ENCODE results near the gene SH3BP1.
"Not testable (repeated sequence)": the region's sequence is repeated elsewhere in the genome, so short reads cannot be mapped to it uniquely, and the experiment has no call there.

SH3BP1 gene, protein sequence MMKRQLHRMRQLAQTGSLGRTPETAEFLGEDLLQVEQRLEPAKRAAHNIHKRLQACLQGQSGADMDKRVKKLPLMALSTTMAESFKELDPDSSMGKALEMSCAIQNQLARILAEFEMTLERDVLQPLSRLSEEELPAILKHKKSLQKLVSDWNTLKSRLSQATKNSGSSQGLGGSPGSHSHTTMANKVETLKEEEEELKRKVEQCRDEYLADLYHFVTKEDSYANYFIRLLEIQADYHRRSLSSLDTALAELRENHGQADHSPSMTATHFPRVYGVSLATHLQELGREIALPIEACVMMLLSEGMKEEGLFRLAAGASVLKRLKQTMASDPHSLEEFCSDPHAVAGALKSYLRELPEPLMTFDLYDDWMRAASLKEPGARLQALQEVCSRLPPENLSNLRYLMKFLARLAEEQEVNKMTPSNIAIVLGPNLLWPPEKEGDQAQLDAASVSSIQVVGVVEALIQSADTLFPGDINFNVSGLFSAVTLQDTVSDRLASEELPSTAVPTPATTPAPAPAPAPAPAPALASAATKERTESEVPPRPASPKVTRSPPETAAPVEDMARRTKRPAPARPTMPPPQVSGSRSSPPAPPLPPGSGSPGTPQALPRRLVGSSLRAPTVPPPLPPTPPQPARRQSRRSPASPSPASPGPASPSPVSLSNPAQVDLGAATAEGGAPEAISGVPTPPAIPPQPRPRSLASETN

DNA sequence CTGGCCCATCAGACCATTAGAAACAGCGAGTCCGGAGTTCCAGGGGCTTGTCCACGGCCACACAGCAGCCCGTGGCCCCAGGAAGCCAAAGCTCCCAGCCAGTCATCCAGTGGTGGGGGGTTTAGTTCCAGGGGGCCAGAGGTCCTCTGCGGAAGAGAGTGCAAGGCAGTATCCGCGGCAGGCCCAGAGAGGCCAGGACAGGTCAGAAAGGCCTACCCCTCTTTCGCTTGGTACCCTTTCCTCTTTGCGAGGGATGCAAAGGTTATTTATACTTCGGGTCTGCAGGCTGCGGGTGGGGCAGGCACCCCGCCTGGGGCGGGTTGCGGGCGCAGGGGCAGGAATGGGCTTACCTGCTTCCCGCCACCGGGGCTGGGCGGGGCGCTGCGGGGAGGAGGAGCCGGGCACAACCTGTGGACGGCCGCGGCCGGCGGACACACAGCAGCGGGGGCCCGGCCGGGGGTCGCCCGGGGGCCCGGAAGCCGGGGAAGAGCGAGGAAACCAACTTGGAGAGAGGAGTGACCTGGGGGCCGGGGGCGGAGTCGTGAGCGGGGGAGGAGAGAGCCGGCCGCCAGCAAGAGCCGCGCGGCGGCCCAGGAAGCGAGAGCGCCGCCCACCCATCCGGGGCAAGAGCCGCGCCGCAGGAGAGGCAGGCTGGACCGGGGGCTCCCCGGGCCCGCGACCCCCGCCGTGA, at the start of gene SH3BP1:
TSS of gene SH3BP1 (plus strand) at position 600 of the 691 bp plus-strand sequence. CDS start 119 bp downstream, outside the sequence.
- TF ChIP-seq, protein P1, sequence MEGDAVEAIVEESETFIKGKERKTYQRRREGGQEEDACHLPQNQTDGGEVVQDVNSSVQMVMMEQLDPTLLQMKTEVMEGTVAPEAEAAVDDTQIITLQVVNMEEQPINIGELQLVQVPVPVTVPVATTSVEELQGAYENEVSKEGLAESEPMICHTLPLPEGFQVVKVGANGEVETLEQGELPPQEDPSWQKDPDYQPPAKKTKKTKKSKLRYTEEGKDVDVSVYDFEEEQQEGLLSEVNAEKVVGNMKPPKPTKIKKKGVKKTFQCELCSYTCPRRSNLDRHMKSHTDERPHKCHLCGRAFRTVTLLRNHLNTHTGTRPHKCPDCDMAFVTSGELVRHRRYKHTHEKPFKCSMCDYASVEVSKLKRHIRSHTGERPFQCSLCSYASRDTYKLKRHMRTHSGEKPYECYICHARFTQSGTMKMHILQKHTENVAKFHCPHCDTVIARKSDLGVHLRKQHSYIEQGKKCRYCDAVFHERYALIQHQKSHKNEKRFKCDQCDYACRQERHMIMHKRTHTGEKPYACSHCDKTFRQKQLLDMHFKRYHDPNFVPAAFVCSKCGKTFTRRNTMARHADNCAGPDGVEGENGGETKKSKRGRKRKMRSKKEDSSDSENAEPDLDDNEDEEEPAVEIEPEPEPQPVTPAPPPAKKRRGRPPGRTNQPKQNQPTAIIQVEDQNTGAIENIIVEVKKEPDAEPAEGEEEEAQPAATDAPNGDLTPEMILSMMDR (IDR thresholded peaks at IDR 0.05) = no peak
- Histone ChIP-seq H3K9me3 (ENCODE audit: control insufficient read depth, low read length) (no peaks in the 10 kb centered on the region), H3K4me3 (ENCODE audit: low read depth, low read length) (peak within 1 kb of the TSS; percentile 67), H3K79me2 (peaks cover 2% of the 10 kb centered on the region), H3K4me2 (ENCODE audit: low read length) (peak within 1 kb of the TSS; percentile 87), H3K9ac (no peak within 1 kb of the TSS), H3K36me3 (ENCODE audit: control insufficient read depth, insufficient read depth, low read length) (no peaks in the 10 kb centered on the region), H3K27ac (no peak within 1 kb of the TSS), H2AFZ (peak within 1 kb of the TSS; percentile 84), H3K27me3 (ENCODE audit: control insufficient read depth, insufficient read depth, low read length) (no peaks in the 10 kb centered on the region), H3K4me1 (peaks cover 35% of the 10 kb centered on the region)

DNA sequence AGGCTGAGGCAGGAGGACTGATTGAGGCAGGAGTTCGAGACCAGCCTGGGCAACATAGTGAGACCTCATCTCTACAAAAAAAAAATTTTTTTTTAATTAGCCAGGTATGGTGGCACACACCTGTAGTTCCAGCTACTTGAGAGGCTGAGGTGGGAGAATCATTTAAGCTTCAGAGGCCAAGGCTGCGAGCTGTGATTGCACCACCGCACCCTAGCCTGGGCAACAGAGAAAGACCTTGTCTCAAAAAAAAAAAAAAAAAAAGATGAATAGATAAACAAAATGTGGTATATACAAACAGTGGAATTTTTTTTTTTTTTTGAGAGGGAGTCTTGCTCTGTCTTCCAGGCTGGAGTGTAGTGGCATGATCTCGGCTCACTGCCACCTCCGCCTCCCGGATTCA, 48.4 kb upstream of the SH3BP1 start:
- H3K4me2 ChIP-seq (ENCODE audit: low read length); H3K79me2 ChIP-seq; H2AFZ ChIP-seq; H3K27me3 ChIP-seq (ENCODE audit: control insufficient read depth, insufficient read depth, low read length); H3K4me1 ChIP-seq; H3K27ac ChIP-seq; H3K9me3 ChIP-seq (ENCODE audit: control insufficient read depth, low read length); H3K4me3 ChIP-seq (ENCODE audit: low read depth, low read length); H3K36me3 ChIP-seq (ENCODE audit: control insufficient read depth, insufficient read depth, low read length); H3K9ac ChIP-seq: not testable (repeated sequence)

DNA sequence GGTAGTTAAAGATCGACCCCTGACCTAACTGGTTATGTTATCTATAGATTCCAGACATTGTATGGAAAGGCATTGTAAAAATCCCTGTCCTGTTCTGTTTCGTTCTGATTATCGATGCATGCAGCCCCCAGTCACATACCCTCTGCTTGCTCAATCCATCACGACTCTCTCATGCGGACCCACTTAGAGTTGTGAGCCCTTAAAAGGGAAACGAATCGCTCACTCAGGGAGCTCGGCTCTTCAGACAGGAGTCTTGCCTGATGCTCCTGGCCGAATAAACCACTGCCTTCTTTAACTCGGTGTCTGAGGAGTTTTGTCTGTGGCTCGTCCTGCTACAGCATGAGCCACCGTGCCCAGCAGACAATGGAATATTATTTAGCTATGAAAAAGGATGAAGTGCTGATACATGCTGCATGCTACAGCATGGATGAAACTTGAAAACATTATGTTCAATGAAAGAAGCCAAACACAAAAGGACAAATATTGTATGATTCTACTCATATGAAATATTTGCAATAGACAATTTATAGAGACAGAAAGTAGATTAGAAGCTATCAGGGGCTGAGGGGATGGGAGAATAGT, 47.6 kb upstream of the SH3BP1 start:
- peak overlapping the region; percentile 64 for H3K4me2 ChIP-seq (ENCODE audit: low read length)
- no peaks in the 10 kb centered on the region for H3K9me3 ChIP-seq (ENCODE audit: control insufficient read depth, low read length)
- H3K36me3 ChIP-seq (ENCODE audit: control insufficient read depth, insufficient read depth, low read length) = no peaks in the 10 kb centered on the region
- H3K79me2 ChIP-seq = no peaks in the 10 kb centered on the region
- H3K9ac ChIP-seq = no peak overlapping the region
- H2AFZ ChIP-seq = peak overlapping the region; percentile 45
- no peaks in the 10 kb centered on the region for H3K27me3 ChIP-seq (ENCODE audit: control insufficient read depth, insufficient read depth, low read length)
- TF ChIP-seq, protein P1 (IDR thresholded peaks at IDR 0.05) = no peak
- H3K4me1 ChIP-seq = no peaks in the 10 kb centered on the region
- H3K4me3 ChIP-seq (ENCODE audit: low read depth, low read length) = peak overlapping the region; percentile 30
- no peak overlapping the region for H3K27ac ChIP-seq

DNA sequence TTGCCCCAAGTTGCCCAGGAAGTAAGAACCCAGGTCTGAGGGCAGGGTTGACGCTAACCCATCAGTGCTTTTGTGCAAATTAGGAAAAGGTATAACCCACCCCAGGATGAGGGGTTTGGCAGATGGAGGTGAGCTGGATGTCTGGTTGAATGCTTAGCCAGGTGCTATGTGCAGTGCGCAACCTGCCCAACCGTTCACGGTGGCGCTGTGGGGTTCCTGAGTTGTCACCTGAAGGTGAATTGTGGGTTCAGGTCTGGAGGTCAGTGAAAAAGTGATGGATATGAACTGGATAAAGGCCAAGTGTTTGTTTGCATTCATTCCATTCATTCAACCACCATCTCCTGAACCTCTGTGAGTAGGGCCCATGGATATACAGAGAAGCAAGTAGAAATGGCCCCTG, 45.2 kb upstream of the SH3BP1 start:
- Histone ChIP-seq H3K27ac (no peak overlapping the region), H3K4me1 (peaks cover under 1% of the 10 kb centered on the region), H3K79me2 (no peaks in the 10 kb centered on the region), H3K9ac (no peak overlapping the region), H3K36me3 (ENCODE audit: control insufficient read depth, insufficient read depth, low read length) (no peaks in the 10 kb centered on the region), H3K4me2 (ENCODE audit: low read length) (no peak overlapping the region), H2AFZ (no peak overlapping the region), H3K4me3 (ENCODE audit: low read depth, low read length) (no peak overlapping the region), H3K27me3 (ENCODE audit: control insufficient read depth, insufficient read depth, low read length) (no peaks in the 10 kb centered on the region), H3K9me3 (ENCODE audit: control insufficient read depth, low read length) (no peaks in the 10 kb centered on the region)
- TF ChIP-seq, protein P1 (IDR thresholded peaks at IDR 0.05) = no peak

DNA sequence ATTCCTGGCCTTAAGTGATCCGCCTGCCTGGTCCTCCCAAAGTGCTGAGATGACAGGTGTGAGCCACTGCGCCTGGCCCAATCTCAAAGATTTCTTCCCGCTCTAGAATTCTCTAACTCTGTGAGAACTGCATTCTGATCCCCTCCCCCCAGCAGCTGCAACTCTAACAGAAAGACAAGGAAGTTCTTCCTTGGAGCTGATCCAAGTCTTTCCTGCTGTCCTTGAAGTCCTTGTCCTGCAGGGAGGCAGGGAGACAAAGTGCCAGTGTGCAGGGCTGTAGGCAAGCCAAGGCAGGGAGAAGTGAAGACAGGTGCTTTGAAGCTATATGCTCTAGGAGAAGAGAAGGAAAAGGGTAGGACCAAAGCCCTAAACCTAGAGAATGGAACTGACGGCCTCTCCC, 40.3 kb upstream of the SH3BP1 start:
- peaks cover 10% of the 10 kb centered on the region for H3K4me1 ChIP-seq
- no peak overlapping the region for H3K9ac ChIP-seq
- peak overlapping the region; percentile 13 for H3K4me3 ChIP-seq (ENCODE audit: low read depth, low read length)
- H3K79me2 ChIP-seq = no peaks in the 10 kb centered on the region
- H2AFZ ChIP-seq = peak overlapping the region; percentile 73
- TF ChIP-seq, protein P1 (IDR thresholded peaks at IDR 0.05) = no peak
- H3K4me2 ChIP-seq (ENCODE audit: low read length) = peak overlapping the region; percentile 38
- H3K36me3 ChIP-seq (ENCODE audit: control insufficient read depth, insufficient read depth, low read length) = no peaks in the 10 kb centered on the region
- H3K27me3 ChIP-seq (ENCODE audit: control insufficient read depth, insufficient read depth, low read length) = no peaks in the 10 kb centered on the region
- peak overlapping the region; percentile 68 for H3K27ac ChIP-seq
- H3K9me3 ChIP-seq (ENCODE audit: control insufficient read depth, low read length) = no peaks in the 10 kb centered on the region
